ENCODE results near the gene GPR107.

GPR107 gene

GRCh38 chr9:130112538-130113151 is 58.9 kb downstream of the GPR107 start:
- no peak for DNase-seq

- no peak for DNase-seq
These were observed 61.0 kb downstream of the GPR107 start for GRCh38 chr9:130114741-130115140.

DNA sequence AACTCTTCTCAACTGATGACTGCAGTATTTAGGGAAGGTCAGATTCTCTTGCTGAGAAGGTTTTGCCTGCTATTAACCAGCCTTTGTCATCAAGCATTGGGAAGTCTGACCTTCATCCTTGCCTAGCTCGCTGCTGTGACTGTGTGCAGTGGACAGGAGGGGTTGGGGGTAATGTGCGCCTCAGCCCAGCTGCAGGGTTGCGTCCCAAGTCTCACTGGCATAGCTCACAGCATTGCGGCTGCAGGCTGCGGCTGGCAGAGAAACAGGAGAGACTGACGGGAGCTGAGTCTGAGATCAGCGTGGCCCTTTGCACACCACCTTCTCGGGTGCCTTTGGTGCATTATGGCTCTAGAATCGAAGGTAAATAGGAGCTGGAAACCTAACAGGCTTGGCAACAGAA is 62.6 kb downstream of the GPR107 start:
- no peak for DNase-seq

DNA sequence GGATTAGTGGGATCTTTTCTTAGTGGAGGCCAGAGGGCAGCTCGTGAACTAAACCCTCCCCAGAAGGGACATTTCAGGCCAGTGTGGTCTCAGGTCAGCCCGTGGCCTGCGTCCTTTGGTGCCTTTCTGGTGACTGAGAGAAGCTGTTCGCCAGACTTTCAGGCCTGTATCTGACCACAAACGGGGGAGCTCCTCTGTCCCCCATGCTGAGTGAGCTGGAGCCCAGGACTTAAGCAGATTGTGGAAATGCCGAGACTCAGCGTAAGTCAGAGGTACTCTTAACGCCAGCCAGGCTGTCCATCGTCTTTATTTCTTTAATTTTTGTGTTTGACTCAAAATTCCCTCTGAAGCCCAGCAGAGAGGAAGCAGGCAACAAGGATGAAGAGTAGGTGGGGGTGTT is 63.7 kb downstream of the GPR107 start:
- no peak for DNase-seq

GRCh38 chr9:130117816-130118632 is 64.3 kb downstream of the GPR107 start:
- no peak for DNase-seq

DNA sequence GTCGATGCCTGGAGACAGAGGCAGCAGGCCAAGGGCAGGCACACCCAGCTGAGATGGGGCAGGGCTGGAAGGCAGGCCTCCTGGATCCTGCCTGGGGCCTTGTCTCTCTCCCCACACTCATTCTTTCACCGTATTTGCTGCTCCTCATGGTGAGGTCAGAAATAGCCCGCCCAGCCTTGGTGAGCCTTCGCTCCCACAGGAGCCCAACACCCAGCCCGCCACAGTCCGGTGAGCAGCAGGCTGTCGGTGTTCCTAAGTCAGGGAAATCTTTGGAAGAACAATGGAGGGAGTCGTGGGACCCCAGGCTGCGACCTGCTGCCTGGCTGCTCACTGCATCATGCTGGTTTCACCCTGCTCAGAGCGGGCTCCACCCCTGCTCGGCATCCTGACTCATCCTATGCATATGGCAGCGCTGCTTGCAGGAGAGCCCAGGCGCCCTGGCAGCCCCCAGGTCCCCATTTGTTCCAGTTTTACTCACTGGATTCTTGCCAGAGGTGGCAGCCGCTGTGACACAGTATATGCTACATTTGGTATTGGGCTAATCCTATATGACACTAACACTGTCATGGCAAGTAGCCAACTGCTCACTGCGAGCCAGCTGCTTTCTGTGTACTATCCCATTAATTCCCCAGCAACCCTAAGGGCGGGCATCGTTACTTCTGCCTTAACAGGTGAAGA is 65.3 kb downstream of the GPR107 start:
- no peak for DNase-seq

DNA sequence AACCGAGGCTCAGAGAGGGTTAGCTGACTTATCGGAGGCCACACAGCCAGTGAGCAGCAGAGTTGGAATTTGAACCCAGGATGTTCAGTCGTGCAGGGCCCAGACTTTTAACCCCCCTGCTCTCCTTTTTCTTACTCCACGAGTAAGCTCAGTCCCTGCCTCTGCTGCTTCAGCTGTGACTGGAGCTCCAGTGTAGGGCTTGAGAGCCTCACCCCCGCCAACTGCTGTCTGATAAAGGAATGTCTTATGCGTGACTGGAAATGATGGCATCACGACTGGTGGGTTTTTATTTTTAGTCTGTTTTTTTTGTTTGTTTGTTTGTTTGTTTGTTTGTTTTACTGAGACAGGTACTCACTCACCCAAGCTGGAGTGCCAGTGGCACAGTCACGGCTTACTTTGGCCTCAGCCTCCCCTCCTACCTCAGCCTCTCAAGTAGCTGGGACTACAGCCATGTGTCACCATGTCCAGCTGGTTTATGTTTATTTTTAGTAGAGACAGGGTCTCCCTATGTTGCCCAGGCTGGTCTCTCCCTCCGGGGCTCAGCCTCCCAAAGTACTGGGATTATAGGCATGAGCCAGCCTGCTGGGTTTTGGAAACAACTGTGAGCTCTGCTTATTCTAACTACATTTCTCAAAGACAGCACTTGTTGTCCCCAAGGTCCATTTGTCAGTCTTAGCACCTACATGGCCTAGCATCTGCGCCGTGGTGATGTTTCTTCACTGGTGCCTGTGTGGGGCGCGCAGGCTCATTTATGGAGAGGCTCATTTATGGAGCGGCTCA is 66.0 kb downstream of the GPR107 start:
- no peak for DNase-seq

DNA sequence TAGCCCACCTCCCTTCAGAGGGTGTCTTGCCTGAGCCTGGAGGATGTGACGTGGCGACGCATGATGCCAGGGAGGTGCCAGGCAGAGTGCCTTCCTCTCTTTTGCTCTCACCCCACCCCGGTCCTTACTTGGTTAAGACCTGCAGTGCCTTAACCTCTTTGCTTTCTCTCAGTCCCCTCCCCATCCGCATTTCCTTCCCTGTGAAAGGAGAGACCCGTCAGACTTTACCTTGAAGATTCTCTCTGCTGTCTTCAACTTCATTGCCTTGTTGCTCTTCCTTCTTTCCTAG is 66.5 kb downstream of the GPR107 start:
- no peak for DNase-seq

GRCh38 chr9:130120832-130121231 is 67.1 kb downstream of the GPR107 start:
- DNase-seq = no peak

DNA sequence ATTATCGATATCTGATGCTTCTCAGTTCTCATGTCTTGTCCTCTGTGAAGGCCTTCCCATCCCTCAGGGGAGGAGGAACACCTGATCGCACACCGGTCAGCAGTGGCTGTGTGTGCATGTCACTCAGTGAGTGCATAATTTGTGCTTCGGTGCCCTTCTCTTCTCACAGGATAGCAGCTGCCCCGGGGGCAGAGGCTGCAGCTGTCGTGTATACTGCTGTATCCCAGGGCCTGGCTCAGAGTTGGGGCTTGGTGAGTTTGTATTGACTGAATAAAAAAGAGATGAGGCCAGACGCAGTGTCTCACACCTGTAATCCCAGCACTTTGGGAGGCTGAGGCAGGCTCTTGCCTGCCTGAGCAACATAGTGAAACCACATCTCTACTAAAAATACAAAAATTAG is 68.8 kb downstream of the GPR107 start:
- DNase-seq = no peak

GRCh38 chr9:130124085-130124860 is 70.6 kb downstream of the GPR107 start:
- DNase-seq = no peak

DNA sequence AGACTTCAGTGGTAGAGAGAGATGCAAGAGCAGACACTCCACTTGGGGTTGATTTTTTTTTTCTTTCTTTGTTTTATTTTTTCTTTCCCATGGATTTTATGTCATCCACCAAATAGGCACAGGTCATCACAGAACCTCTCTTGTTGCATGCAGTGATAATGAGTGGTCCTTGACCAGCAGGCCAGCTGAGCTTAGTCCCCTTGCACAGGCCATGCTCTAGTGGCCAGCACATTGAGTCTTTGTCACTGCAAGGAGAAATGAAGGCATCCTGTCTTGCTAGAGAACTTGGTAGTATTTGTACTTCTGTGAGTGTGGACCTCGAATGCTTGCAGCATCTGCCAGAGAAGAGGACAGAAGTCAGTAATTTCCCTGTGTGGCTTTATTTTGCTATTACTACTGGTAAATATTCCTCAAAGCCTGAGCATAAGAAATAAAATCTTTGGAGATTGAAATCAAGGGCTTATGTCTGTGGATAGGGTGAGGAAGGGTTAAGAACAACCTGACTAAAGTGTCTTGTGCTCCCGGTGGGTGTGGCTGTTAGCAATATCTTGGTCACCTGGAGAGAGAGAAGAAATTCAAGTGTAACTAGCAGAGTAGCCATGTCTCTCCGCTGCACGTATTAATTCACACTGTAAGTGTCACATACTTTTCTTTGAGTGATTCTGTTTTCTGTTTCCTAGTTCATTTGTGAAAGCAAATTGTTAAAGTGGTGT is 73.2 kb downstream of the GPR107 start:
- no peak for DNase-seq

GRCh38 chr9:130128251-130128650 is 74.5 kb downstream of the GPR107 start:
- peak; percentile 50 for DNase-seq

DNA sequence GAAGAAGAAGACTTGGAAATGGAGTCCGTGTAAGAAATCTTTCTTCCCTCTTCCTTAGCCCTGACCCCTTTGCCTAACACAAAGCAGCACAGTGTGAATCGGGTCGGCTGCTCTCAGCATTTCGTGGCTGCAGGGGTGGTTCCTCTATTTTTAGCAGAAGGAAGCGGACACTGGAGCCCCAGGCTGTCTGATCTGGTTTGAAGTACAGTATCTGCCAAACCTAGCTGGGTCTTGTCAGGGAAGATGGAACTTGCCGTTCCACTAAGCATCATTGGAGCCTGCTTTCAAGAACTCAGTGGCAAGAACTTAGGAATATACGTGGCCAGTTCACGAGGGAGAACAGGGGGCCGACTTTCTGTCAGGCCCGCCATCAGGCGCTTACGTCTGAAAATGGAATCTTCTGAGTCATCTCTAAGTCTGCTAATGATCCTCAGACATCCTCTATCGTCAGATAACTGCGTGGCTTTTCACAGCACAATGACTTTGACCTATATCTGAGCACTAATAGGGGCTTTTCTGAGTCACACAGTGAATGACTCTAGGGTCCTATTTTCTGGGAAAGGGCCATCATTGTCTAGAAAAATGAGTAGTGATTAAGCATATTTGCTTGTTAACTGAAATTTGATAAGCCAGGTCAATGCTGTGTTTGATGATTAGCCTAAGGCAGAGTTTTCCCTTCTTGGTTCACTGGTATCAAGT is 75.2 kb downstream of the GPR107 start:
- DNase-seq = peak; percentile 42

- DNase-seq = no peak
These were observed 75.8 kb downstream of the GPR107 start for GRCh38 chr9:130129432-130130061.

DNA sequence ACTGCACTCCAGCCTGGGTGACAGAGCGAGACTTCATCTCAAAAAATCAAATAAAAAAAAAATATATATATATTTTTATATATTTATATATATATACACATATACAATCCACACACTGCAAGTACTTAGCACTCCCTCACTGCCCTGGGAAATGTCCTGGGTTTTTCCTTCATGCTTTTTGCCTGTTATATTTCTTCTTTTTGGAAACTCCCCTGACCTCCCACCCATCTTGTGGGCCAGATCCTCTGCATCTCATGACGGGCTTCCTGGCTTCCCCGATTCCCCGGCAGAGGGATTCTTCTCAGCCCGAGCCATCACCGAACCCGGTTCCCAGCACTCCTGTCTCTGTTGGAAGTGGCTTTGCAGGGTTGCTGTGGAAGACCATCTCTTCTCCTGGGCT is 79.0 kb downstream of the GPR107 start:
- DNase-seq = no peak

DNA sequence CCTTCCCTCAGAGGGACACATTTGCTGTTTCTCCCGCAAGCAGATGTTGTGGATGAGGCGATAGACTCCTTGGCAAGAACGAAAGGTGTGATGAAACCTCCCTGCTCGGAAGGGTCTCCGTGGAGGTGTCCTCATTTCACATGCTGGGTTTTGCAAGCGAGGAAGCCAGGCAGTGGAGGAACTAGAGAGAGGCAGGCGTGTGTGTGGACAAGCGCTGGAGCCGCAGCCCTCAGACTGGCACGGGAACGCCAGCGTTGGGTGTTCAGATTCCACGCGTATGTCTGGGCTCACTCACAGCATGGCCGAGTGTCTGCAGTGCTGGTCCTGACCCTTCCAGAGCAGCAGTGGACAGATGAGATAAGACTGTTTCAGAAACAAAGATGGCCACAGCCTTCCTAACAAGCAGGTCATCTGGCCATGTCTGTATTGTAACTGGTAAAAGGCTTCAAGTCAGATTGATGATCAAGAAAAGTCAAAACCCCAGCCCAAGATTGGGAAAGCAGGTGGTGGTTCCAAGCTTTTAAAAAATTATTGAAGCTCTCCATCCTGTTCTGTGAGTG is 83.5 kb downstream of the GPR107 start:
- no peak for DNase-seq

DNA sequence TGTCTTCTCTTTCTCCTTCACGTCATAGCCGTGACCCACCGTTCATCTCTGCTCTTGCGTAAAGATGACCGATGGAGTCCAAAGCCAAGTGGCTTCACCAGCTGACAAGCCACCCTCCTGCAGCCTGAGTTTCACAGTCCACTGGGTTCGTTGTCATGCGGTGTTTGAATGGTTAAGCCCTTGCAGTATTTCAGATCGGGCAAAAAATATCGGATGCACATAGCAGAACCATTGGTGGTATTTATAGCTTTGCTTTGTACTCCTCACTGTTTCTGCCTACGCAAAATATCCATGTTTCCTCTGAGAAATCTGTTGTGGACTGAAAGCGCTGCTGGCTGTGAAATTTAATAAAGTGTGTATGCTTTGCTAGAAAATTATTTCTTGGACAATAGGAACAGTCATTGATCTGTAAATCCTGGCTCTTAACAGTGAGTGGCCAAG is 84.0 kb downstream of the GPR107 start:
- no peak for DNase-seq

- no peak for DNase-seq
These were observed 84.5 kb downstream of the GPR107 start for GRCh38 chr9:130138171-130138653.

- no peak for DNase-seq
These were observed 85.1 kb downstream of the GPR107 start for GRCh38 chr9:130138791-130139190.
